ENCODE data around the gene CHRNA7.

GRCh38 chr15:32036971-32037370 lies 6.7 kb downstream of the CHRNA7 start:
- TF ChIP-seq CTCF (IDR thresholded peaks at IDR 0.05) = no peak
- no peak for TF ChIP-seq POLR2A (IDR thresholded peaks at IDR 0.05)
- TF ChIP-seq EP300 (IDR thresholded peaks at IDR 0.05) = no peak
